Parathyroid adenoma (tissue), 2 donors: ENCODE data around the gene CHIT1.

Experiments
- H2AFZ ChIP-seq: fragments of 300-600 bp; sonication (generic); one replicate; pipeline ENCODE4 v1.7.0; 2017; ENCODE audit warnings: antibody characterized with exemption, mild to moderate bottlenecking
- H3K27ac ChIP-seq: fragments of 300-600 bp; sonication (generic); one replicate; pipeline ENCODE4 v1.7.0; 2017
- H3K27me3 ChIP-seq: fragments of 300-600 bp; sonication (generic); one replicate; pipeline ENCODE4 v1.7.0; 2017; ENCODE audit warnings: low read length; ENCODE audit not compliant: control insufficient read depth, insufficient read depth
- H3K36me3 ChIP-seq: fragments of 300-600 bp; sonication (generic); one replicate; pipeline ENCODE4 v1.7.0; 2017; ENCODE audit warnings: low read length; ENCODE audit not compliant: control insufficient read depth, insufficient read depth
- H3K4me1 ChIP-seq: fragments of 300-600 bp; sonication (generic); one replicate; pipeline ENCODE4 v1.7.0; 2017; ENCODE audit warnings: control low read depth
- H3K4me2 ChIP-seq: fragments of 300-600 bp; sonication (generic); one replicate; pipeline ENCODE4 v1.7.0; 2017; ENCODE audit warnings: low read length
- H3K4me3 ChIP-seq: fragments of 300-600 bp; sonication (generic); one replicate; pipeline ENCODE4 v1.7.0; 2017; ENCODE audit warnings: low read depth, low read length
- H3K79me2 ChIP-seq: fragments of 300-600 bp; sonication (generic); one replicate; pipeline ENCODE4 v1.7.0; 2017; ENCODE audit warnings: control low read depth
- H3K9ac ChIP-seq: fragments of 300-600 bp; sonication (generic); one replicate; pipeline ENCODE4 v1.7.0; 2017; ENCODE audit warnings: mild to moderate bottlenecking
- H3K9me3 ChIP-seq: fragments of 300-600 bp; sonication (generic); one replicate; pipeline ENCODE4 v1.7.0; 2017; ENCODE audit warnings: low read length; ENCODE audit not compliant: control insufficient read depth
- CTCF ChIP-seq: fragments of 300-600 bp; sonication (generic); IDR thresholded peaks from one replicate; pipeline ENCODE4 v1.7.0; 2017; ENCODE audit warnings: antibody characterized with exemption, mild to moderate bottlenecking
- donor health status: primary hyperparathyroidism.

CHIT1 gene

GRCh38 chr1:203217139-203217655 lies 12.3 kb downstream of the CHIT1 start:
- Histone ChIP-seq H3K4me2 (no peak overlapping the region), H3K27ac (no peak overlapping the region), H3K9me3 (no peaks in the 10 kb centered on the region), H3K79me2 (no peaks in the 10 kb centered on the region), H3K4me3 (no peak overlapping the region), H3K9ac (no peak overlapping the region), H3K36me3 (no peaks in the 10 kb centered on the region), H3K4me1 (no peaks in the 10 kb centered on the region), H2AFZ (no peak overlapping the region), H3K27me3 (no peaks in the 10 kb centered on the region)
- no peak for TF ChIP-seq CTCF

- Histone ChIP-seq H3K9ac (no peak overlapping the region), H3K4me3 (no peak overlapping the region), H3K27me3 (no peaks in the 10 kb centered on the region), H3K79me2 (no peaks in the 10 kb centered on the region), H3K4me2 (no peak overlapping the region), H3K36me3 (no peaks in the 10 kb centered on the region), H2AFZ (no peak overlapping the region), H3K4me1 (no peaks in the 10 kb centered on the region), H3K27ac (no peak overlapping the region), H3K9me3 (no peaks in the 10 kb centered on the region)
- TF ChIP-seq CTCF: peak; percentile 56
These were observed 13.0 kb downstream of the CHIT1 start for GRCh38 chr1:203216274-203217138.

GRCh38 chr1:203215573-203215972 lies 13.9 kb downstream of the CHIT1 start:
- Histone ChIP-seq H3K4me1 (no peaks in the 10 kb centered on the region), H3K27me3 (no peaks in the 10 kb centered on the region), H3K79me2 (no peaks in the 10 kb centered on the region), H3K4me3 (no peak overlapping the region), H3K9ac (no peak overlapping the region), H3K9me3 (no peaks in the 10 kb centered on the region), H3K4me2 (no peak overlapping the region), H2AFZ (no peak overlapping the region), H3K27ac (no peak overlapping the region), H3K36me3 (no peaks in the 10 kb centered on the region)
- no peak for TF ChIP-seq CTCF

GRCh38 chr1:203214871-203215270 lies 14.6 kb downstream of the CHIT1 start:
- no peak overlapping the region for H3K4me2 ChIP-seq
- H3K9me3 ChIP-seq: no peaks in the 10 kb centered on the region
- no peaks in the 10 kb centered on the region for H3K79me2 ChIP-seq
- no peak overlapping the region for H3K27ac ChIP-seq
- no peak overlapping the region for H2AFZ ChIP-seq
- H3K4me3 ChIP-seq: no peak overlapping the region
- H3K27me3 ChIP-seq: no peaks in the 10 kb centered on the region
- TF ChIP-seq CTCF: no peak
- H3K36me3 ChIP-seq: no peaks in the 10 kb centered on the region
- no peaks in the 10 kb centered on the region for H3K4me1 ChIP-seq
- no peak overlapping the region for H3K9ac ChIP-seq

GRCh38 chr1:203213126-203213525 lies 16.3 kb downstream of the CHIT1 start:
- no peak overlapping the region for H3K4me2 ChIP-seq
- no peaks in the 10 kb centered on the region for H3K79me2 ChIP-seq
- no peaks in the 10 kb centered on the region for H3K9me3 ChIP-seq
- H3K4me1 ChIP-seq: no peaks in the 10 kb centered on the region
- H3K27me3 ChIP-seq: no peaks in the 10 kb centered on the region
- H3K9ac ChIP-seq: no peak overlapping the region
- no peak overlapping the region for H3K27ac ChIP-seq
- H2AFZ ChIP-seq: no peak overlapping the region
- no peak for TF ChIP-seq CTCF
- H3K4me3 ChIP-seq: no peak overlapping the region
- no peaks in the 10 kb centered on the region for H3K36me3 ChIP-seq
